Stimulated activated CD4-positive, alpha-beta T cell treated with anti-CD3 and anti-CD28 coated beads, Interleukin-1b, Interleukin-23, amount 100 ng/mL, for 24 hours (primary cell): ENCODE data around the gene MOB3A.
A peak's percentile ranks its signal among the peaks of the same experiment; 100 is the strongest.
"Not testable (repeated sequence)": the region's sequence is repeated elsewhere in the genome, so short reads cannot be mapped to it uniquely, and the experiment has no call there.

Experiments used
- DNase-seq, 4 experiments: peaks; one replicate each; pipeline ENCODE4 v3.0.0-alpha.2; 2020; ENCODE audit warnings: low read depth in 4 of 4, low spot score in 1 of 4

Gene MOB3A

GRCh38 chr19:2096034-2096479 lies at the start of gene MOB3A:
Gene MOB3A (minus strand): TSS chr19:2096326. CDS start chr19:2078560, 17,766 bp downstream.
- peak in 3 of 4 experiments; percentile 64 to 81 (median 68) for DNase-seq

- DNase-seq: no peak
Observed at GRCh38 chr19:2145831-2146241, 49.7 kb upstream of the MOB3A start.

- no peak for DNase-seq
Observed at GRCh38 chr19:2144190-2144589, 48.1 kb upstream of the MOB3A start.

GRCh38 chr19:2142173-2142829 lies 46.2 kb upstream of the MOB3A start:
- no peak for DNase-seq

- DNase-seq: no peak
Observed at GRCh38 chr19:2140138-2140569, 44.0 kb upstream of the MOB3A start.

GRCh38 chr19:2139385-2140137 lies 43.4 kb upstream of the MOB3A start:
- DNase-seq: no peak

- no peak for DNase-seq
Observed at GRCh38 chr19:2138061-2138728, 42.1 kb upstream of the MOB3A start.

GRCh38 chr19:2136796-2137195 lies 40.7 kb upstream of the MOB3A start:
- no peak for DNase-seq

- no peak for DNase-seq
Observed at GRCh38 chr19:2135474-2136402, 39.6 kb upstream of the MOB3A start.

GRCh38 chr19:2132731-2133490 lies 36.8 kb upstream of the MOB3A start:
- no peak for DNase-seq

- DNase-seq: no peak
Observed at GRCh38 chr19:2132191-2132590, 36.1 kb upstream of the MOB3A start.

- DNase-seq: not testable (repeated sequence)
Observed at GRCh38 chr19:2131012-2131975, 35.2 kb upstream of the MOB3A start.

- DNase-seq: no peak
Observed at GRCh38 chr19:2129892-2130770, 34.0 kb upstream of the MOB3A start.

GRCh38 chr19:2129486-2129885 lies 33.4 kb upstream of the MOB3A start:
- no peak for DNase-seq

- no peak for DNase-seq
Observed at GRCh38 chr19:2129022-2129421, 32.9 kb upstream of the MOB3A start.

- DNase-seq: not testable (repeated sequence)
Observed at GRCh38 chr19:2128252-2128651, 32.1 kb upstream of the MOB3A start.

- DNase-seq: no peak
Observed at GRCh38 chr19:2127758-2128157, 31.6 kb upstream of the MOB3A start.
